Gastrocnemius medialis (tissue), 4 donors: Measurements from ENCODE around the gene EIF2B1.

Experiments
- POLR2A ChIP-seq, 2 donors: fragments of 450-650 bp; IDR thresholded peaks; one replicate each; pipeline ENCODE4 v1.6.1; 2017; ENCODE audit warnings: antibody characterized with exemption in 2 of 2, mild to moderate bottlenecking in 2 of 2, moderate library complexity in 2 of 2
- TF ChIP-seq, protein P1 (sequence below), 5 experiments: fragments of 450-650 bp in 3 of 5; fragments of 200-600 bp in 2 of 5; sonication (generic) in 2 of 5; IDR thresholded peaks in 4 of 5; conservative IDR thresholded peaks in 1 of 5; 1 replicate in 4 of 5; 2 replicates in 1 of 5; pipeline ENCODE4 v1.5.1; 2016 to 2019; ENCODE audit warnings: antibody characterized with exemption in 5 of 5, mild to moderate bottlenecking in 3 of 5, moderate library complexity in 3 of 5

DNA sequence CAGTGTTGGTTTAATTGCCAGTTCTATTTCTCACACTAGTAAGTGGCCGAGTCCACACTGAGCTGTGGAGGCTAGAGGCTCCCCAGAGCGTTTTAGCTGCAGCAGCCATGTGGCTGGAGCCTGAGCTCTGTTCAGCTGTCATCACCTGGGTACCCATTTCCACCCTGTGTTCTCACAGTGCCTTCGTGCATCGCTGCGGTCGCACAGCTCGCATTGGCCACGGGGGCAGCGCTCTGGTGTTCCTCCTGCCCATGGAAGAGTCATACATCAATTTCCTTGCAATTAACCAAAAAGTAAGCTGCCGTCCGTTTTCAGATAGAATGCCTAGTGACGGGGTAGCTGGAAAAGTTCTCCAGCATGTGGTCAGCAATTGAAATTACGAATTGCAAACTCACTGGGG lies 15.9 kb downstream of the EIF2B1 start:
- TF ChIP-seq, protein P1, sequence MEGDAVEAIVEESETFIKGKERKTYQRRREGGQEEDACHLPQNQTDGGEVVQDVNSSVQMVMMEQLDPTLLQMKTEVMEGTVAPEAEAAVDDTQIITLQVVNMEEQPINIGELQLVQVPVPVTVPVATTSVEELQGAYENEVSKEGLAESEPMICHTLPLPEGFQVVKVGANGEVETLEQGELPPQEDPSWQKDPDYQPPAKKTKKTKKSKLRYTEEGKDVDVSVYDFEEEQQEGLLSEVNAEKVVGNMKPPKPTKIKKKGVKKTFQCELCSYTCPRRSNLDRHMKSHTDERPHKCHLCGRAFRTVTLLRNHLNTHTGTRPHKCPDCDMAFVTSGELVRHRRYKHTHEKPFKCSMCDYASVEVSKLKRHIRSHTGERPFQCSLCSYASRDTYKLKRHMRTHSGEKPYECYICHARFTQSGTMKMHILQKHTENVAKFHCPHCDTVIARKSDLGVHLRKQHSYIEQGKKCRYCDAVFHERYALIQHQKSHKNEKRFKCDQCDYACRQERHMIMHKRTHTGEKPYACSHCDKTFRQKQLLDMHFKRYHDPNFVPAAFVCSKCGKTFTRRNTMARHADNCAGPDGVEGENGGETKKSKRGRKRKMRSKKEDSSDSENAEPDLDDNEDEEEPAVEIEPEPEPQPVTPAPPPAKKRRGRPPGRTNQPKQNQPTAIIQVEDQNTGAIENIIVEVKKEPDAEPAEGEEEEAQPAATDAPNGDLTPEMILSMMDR (IDR thresholded peaks at IDR 0.05 in 4 of 5, conservative IDR thresholded peaks at IDR 0.05 in 1 of 5): no peak
- TF ChIP-seq POLR2A (IDR thresholded peaks at IDR 0.05): no peak
